ENCODE measurements around the gene ACOX2. TPM values are rescaled to one million over a fixed set of nuclear protein-coding genes. Genes with fewer than 3 reads are reported as not detected.

ACOX2 gene
- total RNA-seq, 2 donors from 2014 or later, result 19.7 to 42.5 TPM

- intact Hi-C loops (cut with DNase I), result no loop called here
- H3K27ac ChIP-seq, result no peak overlapping the region
- H3K27me3 ChIP-seq (replicated peaks; ENCODE audit: insufficient read depth), result no peaks in the 10 kb centered on the region
- H3K4me1 ChIP-seq (replicated peaks), result no peaks in the 10 kb centered on the region
- H3K36me3 ChIP-seq, result no peaks in the 10 kb centered on the region
- 100% methylated on average over 1 of the region's 1 CpG for WGBS
- no peak for DNase-seq (ENCODE audit: low spot score)
- H3K4me3 ChIP-seq, result no peak overlapping the region
- no peaks in the 10 kb centered on the region for H3K9me3 ChIP-seq
- no peak for TF ChIP-seq POLR2AphosphoS5 (IDR thresholded peaks at IDR 0.05)
- no peak for TF ChIP-seq CTCF (IDR thresholded peaks at IDR 0.05)
- no peak for TF ChIP-seq POLR2A (IDR thresholded peaks at IDR 0.05)
Measured at GRCh38 chr3:58474348-58474911, 62.6 kb downstream of the ACOX2 start.

- 97% methylated on average over 1 of the region's 1 CpG for WGBS
- no peak for TF ChIP-seq CTCF (IDR thresholded peaks at IDR 0.05)
- TF ChIP-seq POLR2A (IDR thresholded peaks at IDR 0.05), result no peak
- no peak for TF ChIP-seq POLR2AphosphoS5 (IDR thresholded peaks at IDR 0.05)
- no peak for DNase-seq (ENCODE audit: low spot score)
- Histone ChIP-seq H3K36me3 (no peaks in the 10 kb centered on the region), H3K27ac (no peak overlapping the region), H3K4me3 (no peak overlapping the region), H3K27me3 (replicated peaks; ENCODE audit: insufficient read depth) (no peaks in the 10 kb centered on the region), H3K9me3 (no peaks in the 10 kb centered on the region), H3K4me1 (replicated peaks) (no peaks in the 10 kb centered on the region)
- intact Hi-C loops (cut with DNase I), result no loop called here
Measured at GRCh38 chr3:58473275-58473674, 63.7 kb downstream of the ACOX2 start.

GRCh38 chr3:58471025-58471887, 65.7 kb downstream of the ACOX2 start:
- TF ChIP-seq POLR2A (IDR thresholded peaks at IDR 0.05) (no peak), POLR2AphosphoS5 (IDR thresholded peaks at IDR 0.05) (peak; percentile 91)
- intact Hi-C loops (cut with DNase I), result no loop called here
- no peaks in the 10 kb centered on the region for H3K9me3 ChIP-seq
- no peak overlapping the region for H3K4me3 ChIP-seq
- 41% methylated on average over 10 of the region's 10 CpGs for WGBS
- no peaks in the 10 kb centered on the region for H3K36me3 ChIP-seq
- no peaks in the 10 kb centered on the region for H3K27me3 ChIP-seq (replicated peaks; ENCODE audit: insufficient read depth)
- peak; percentile 82 for DNase-seq (ENCODE audit: low spot score)
- H3K4me1 ChIP-seq (replicated peaks), result no peaks in the 10 kb centered on the region
- peak overlapping the region in 1 of 2 donors; percentile 29 for H3K27ac ChIP-seq

GRCh38 chr3:58470363-58471024, 66.5 kb downstream of the ACOX2 start:
- no peaks in the 10 kb centered on the region for H3K4me1 ChIP-seq (replicated peaks)
- DNase-seq (ENCODE audit: low spot score), result no peak

More at GRCh38 chr3:58470363-58471024, 66.5 kb downstream of the ACOX2 start:
- 91% methylated on average over 12 of the region's 12 CpGs for WGBS
- Histone ChIP-seq H3K36me3 (no peaks in the 10 kb centered on the region), H3K27ac (no peak overlapping the region), H3K27me3 (replicated peaks; ENCODE audit: insufficient read depth) (no peaks in the 10 kb centered on the region), H3K4me3 (no peak overlapping the region), H3K9me3 (no peaks in the 10 kb centered on the region)
- TF ChIP-seq POLR2A (IDR thresholded peaks at IDR 0.05), result no peak
- TF ChIP-seq CTCF (IDR thresholded peaks at IDR 0.05), result no peak
- TF ChIP-seq POLR2AphosphoS5 (IDR thresholded peaks at IDR 0.05), result no peak
- intact Hi-C loops (cut with DNase I), result no loop called here

All from prostate gland (tissue), 2 donors.